ENCODE measurements around the gene NEGR1.

Gene NEGR1

GRCh38 chr1:72015006-72015405 lies 267.3 kb downstream of the NEGR1 start:
- no peak for DNase-seq

- DNase-seq = no peak
Observed at GRCh38 chr1:72013161-72013560, 269.2 kb downstream of the NEGR1 start.

DNA sequence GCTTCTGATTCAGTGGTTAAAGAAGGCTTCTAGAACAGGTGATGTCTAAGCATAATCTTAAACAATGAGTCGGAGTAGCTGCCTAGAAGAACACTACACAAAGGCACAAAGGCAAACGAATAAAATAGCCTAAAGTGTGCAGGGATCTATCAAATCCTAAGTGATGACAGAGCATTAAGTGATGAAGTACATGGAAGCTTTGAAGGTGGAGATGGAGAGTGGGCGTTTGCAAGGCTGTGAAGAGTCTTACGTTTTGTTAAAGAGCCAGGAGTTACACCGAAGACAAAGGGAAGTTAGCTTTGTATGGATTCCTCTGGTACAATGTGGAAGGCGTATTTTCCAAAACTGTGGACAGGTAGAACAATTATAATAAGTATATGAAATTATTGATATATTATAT lies 270.6 kb downstream of the NEGR1 start:
- no peak for DNase-seq

DNA sequence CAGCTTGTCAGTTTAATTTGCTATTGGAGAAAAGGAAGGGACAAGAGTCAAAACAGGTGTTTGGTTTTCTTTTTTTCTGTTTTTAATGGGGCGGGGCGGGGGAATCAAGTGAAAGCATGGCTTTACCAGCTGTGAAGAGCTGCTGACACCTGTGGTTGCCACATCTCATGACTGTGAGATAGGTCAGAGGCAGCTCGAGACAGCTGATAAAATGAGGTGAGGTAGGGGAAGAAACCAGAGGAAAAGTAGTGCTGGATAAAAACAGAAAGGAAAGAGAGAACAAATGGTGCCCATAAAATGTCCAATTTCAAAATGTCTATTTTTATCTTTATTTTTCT lies 272.3 kb downstream of the NEGR1 start:
- no peak for DNase-seq

- DNase-seq = no peak
Observed at GRCh38 chr1:72009173-72010093, 272.9 kb downstream of the NEGR1 start.

- DNase-seq = no peak
Observed at GRCh38 chr1:72007312-72007711, 275.0 kb downstream of the NEGR1 start.

- no peak for DNase-seq
Observed at GRCh38 chr1:72006092-72006491, 276.2 kb downstream of the NEGR1 start.

DNA sequence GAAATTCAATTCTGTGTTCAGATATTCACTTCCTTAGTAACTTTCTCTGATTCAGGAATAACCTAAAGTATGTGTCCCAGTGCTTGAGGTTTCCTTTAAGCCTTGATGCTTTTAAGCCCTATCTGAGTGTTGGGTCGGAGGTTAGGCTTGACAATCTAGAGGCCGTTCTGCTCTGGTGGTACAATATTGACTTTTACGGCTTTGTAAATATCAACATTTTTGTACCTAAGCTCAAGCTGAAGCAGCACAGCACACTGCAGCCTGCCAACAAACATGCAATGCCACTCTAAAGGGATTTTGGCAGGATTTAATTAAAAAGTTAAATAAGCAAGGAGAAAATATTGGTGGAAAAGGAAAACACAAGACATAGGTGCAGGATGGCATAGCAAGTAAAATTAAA lies 279.2 kb downstream of the NEGR1 start:
- no peak for DNase-seq

DNA sequence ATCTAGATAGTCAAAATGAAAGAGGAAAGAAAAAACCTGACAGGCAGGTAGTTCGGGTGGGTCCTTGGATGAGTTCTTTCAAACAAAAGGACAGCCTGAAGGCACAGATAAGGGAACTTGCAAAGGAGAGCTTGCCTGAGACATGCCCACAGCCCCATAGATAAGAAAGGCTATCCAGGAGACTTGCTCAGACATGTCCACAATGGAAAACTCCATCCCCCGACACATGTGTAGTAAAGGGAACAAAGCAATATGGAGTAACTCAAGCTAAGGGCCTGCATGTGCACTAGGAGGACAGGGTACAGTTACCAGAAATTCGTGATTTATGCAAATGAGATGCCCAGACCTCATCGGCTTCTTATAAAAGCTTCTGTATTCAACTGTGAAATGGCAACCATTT lies 281.5 kb downstream of the NEGR1 start:
- DNase-seq = no peak

DNA sequence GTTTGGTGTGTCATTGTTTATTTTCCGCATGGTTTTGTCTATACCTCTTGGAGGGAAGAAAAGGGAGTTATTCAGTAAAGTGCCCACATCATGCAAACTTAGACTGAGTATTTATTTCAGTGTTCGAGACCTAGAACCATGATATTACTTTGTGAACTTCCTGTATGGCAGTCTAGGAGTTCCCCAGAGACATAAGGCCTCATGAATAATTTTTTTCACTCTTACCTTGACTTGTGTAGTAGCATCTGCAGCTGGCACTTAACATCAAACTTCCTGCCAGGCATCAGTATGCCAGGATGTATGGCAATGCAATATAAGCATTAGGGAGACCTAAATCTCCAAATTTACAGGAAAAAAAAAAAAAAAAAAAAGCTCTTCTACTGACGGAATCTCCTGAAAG lies 287.7 kb downstream of the NEGR1 start:
- DNase-seq = no peak

DNA sequence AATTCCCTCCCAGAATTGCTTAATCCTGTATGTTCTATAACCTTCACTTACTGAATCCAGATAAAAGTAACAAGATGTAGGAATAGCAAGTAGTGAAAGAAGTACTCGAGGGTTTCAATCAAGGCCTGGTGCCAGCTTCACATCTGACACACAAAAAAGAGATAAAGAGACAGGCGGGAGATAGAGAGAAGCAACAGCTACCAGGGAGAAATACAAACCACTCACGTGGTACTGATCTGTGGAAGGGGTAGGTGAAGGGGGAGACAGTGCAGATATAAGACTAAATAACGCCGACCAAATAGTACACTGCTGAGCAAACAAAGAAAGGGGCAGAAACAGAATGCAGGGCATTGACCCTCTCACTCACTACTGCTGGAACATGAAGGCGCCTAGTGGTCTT lies 295.2 kb downstream of the NEGR1 start:
- no peak for DNase-seq

- no peak for DNase-seq
Observed at GRCh38 chr1:71986160-71986559, 296.2 kb downstream of the NEGR1 start.

DNA sequence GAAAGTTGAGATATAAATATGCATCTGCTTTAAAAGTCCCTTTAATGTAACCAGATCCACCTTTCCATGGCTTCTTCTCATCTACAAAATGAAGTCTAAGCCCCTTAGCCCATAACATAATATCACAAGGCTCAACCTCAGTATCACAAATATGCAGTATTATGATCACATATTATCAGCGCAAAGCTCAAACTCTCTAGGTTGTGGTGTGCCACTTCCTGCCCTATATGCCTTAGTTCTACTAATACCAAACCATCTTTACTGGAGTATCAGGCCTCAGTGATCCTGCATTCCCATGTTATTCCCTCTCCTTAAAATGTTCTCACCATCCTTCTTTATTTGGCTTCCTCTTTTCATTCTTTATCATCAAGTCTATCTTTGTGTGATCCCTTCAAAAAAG lies 301.8 kb downstream of the NEGR1 start:
- DNase-seq = no peak

- no peak for DNase-seq
Observed at GRCh38 chr1:71979882-71980281, 302.5 kb downstream of the NEGR1 start.

DNA sequence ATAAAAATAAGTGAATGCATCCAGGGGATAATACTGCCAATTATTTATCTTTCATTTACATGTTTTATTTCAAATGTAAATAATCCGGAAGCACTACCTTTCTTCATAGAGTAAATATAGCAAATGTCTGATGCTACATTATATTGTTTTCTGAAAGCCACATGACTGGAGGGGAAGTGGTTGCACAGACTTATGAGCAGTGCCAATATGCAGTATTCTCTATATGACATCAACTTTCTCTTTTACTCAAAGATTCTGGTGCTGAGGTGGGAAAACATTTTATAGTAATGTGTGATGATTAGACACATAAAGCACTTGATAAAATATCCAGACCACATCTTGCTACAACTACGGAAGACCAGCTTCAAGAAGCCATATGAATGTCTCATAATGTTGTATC lies 314.7 kb downstream of the NEGR1 start:
- DNase-seq = no peak

DNA sequence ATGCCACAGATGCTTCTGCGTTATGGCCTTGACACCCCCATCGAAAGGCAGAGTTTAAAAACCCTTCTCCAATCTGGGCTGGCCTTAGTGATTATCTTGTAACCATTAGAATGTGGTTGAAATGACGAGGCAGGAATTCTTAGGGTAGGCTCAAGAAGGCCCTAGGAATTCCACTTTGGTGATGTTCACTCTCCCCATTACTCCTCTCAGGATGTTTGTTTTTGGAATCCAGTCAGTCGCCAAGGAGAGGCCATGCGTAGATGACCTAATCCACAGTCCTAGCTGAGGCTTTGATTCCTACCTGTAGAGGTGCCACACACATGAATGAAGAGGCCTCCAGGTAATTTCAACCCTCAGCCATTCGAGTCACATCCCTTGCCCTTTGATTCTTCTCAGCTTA lies 318.2 kb downstream of the NEGR1 start:
- DNase-seq = no peak

- DNase-seq = no peak
Observed at GRCh38 chr1:71956613-71957285, 325.6 kb downstream of the NEGR1 start.

GRCh38 chr1:71950579-71950978 lies 331.8 kb downstream of the NEGR1 start:
- DNase-seq = no peak

GRCh38 chr1:71949681-71950080 lies 332.7 kb downstream of the NEGR1 start:
- DNase-seq = no peak

- no peak for DNase-seq
Observed at GRCh38 chr1:71948561-71948960, 333.8 kb downstream of the NEGR1 start.

- no peak for DNase-seq
Observed at GRCh38 chr1:71944006-71944405, 338.3 kb downstream of the NEGR1 start.

DNA sequence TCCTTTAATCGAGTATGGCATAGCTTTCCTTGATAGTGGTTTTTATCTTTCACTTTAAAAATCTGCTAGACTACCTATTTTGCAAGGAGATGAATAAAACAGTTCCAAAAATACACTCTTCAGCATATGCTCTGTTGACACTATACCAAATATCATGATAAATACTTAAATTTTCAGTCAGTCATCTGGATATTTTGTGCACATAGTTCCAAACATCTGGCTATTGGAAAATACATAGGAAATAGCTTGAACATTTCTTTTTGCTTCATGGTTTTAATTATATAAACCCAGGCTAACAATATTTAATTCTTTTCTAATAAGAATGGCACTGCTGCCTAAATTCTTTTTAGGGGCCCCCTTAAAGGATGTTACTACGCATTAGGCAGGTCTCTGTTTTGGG lies 342.1 kb downstream of the NEGR1 start:
- DNase-seq = no peak

DNA sequence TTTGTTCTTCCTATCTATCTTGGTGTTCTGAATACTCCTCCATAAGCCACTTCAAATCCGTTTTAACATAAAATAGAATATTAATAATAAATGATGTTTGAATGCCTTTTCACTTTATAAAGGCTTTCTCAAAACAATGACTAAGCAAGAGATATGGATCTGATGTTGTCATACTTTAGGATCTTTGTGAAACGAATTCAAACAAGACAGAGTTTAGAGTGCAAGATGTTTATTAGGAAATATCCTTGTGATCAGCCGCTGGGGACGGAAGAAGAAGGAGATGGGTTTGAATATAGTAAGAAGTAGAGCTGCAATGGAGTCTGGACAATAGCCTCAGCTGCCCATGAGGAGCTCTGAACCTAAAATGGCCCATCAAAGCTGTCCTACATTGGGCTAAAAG lies 351.8 kb downstream of the NEGR1 start:
- DNase-seq = no peak

DNA sequence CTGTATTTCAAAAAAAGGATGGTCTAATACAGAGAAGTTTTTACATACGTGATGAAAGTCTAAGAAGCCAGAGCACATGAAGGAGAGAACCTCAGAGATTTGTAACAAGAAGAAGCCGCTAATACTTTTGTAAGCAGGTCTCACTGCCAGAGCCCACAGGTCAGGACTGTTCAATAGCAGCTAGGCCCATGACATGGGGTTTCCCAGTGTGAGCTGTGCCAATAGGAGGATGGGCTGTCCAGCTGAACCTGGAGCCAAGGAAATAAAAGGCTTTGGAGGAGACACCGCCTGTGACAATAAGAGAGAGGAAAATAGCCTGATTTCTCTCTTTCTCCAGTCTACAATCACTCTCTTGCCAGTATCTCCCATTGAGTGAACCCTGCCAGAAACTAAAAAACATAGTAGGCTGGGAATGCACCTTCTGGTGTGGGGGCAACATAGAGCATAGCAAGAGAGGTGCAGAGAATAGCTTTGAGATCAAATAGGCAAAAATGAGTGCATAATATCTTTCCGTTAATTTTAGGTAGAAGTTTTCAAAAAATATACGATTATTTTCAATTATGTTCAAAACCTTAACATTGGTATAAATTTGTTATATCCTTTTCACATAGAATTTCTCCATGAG lies 360.3 kb downstream of the NEGR1 start:
- DNase-seq = no peak
